Measurements from ENCODE around the gene KCNAB1.
"Not testable (repeated sequence)": the region's sequence is repeated elsewhere in the genome, so short reads cannot be mapped to it uniquely, and the experiment has no call there.

Gene KCNAB1

DNA sequence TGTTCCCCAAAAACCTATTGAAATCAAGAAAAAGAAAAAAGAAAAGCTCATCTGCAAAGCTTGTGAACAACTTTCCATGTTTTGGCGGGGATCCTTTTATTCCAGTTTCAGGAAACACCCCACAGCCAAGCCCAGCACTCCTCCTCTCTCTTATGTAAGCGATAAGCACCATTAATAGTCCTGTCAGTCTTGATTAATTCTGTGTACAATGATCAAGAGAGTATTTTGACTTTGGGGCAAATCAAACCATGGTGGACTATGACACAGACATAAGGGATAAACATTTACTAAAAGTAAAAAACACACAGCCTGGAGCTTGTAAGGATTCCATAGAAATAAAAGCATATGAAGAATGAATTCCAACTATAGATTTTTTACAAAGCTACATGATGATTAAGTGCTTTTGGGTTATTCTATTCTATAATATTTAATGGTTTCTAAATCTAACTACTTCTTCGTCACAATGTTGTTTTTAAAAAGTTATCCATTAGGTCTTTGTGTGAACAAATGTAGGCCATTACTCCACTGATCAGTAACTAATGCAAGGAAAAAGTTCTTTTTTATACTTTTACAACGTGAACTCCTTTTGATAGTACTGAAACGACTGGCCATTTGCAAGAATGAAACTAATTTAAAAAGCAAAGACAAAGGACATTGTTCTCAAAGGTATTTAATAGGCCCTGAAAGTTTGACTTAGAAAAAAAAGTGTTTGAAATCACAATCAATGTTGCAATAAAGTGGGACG is 106.5 kb downstream of the KCNAB1 start:
- TF ChIP-seq, protein P1, sequence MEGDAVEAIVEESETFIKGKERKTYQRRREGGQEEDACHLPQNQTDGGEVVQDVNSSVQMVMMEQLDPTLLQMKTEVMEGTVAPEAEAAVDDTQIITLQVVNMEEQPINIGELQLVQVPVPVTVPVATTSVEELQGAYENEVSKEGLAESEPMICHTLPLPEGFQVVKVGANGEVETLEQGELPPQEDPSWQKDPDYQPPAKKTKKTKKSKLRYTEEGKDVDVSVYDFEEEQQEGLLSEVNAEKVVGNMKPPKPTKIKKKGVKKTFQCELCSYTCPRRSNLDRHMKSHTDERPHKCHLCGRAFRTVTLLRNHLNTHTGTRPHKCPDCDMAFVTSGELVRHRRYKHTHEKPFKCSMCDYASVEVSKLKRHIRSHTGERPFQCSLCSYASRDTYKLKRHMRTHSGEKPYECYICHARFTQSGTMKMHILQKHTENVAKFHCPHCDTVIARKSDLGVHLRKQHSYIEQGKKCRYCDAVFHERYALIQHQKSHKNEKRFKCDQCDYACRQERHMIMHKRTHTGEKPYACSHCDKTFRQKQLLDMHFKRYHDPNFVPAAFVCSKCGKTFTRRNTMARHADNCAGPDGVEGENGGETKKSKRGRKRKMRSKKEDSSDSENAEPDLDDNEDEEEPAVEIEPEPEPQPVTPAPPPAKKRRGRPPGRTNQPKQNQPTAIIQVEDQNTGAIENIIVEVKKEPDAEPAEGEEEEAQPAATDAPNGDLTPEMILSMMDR (IDR thresholded peaks at IDR 0.05; ENCODE audit: low read length) = no peak
- no peak for TF ChIP-seq EZH2 (IDR thresholded peaks at IDR 0.05; ENCODE audit: borderline replicate concordance, low read length)
- Histone ChIP-seq H3K27ac (ENCODE audit: low read depth, low read length, poor library complexity, severe bottlenecking) (no peak overlapping the region), H3K27me3 (ENCODE audit: insufficient read depth, low read length) (no peaks in the 10 kb centered on the region), H3K4me2 (ENCODE audit: low read length) (no peak overlapping the region), H3K4me3 (ENCODE audit: low read depth, low read length, poor library complexity, severe bottlenecking) (no peak overlapping the region), H3K9ac (ENCODE audit: low read length) (no peak overlapping the region), H3F3A (ENCODE audit: insufficient read depth, low read length) (no peaks in the 10 kb centered on the region), H3K9me3 (ENCODE audit: low read length) (no peaks in the 10 kb centered on the region), H3K9me2 (ENCODE audit: low read depth, low read length) (no peaks in the 10 kb centered on the region), H4K20me1 (ENCODE audit: insufficient read depth, low read length) (no peaks in the 10 kb centered on the region), H3K36me3 (ENCODE audit: insufficient read depth, low read length) (no peaks in the 10 kb centered on the region), H3K4me1 (ENCODE audit: insufficient read depth, low read length, severe bottlenecking) (no peaks in the 10 kb centered on the region), H3K79me2 (ENCODE audit: insufficient read depth, low read length) (no peaks in the 10 kb centered on the region), H2AFZ (ENCODE audit: low read length) (no peak overlapping the region)

DNA sequence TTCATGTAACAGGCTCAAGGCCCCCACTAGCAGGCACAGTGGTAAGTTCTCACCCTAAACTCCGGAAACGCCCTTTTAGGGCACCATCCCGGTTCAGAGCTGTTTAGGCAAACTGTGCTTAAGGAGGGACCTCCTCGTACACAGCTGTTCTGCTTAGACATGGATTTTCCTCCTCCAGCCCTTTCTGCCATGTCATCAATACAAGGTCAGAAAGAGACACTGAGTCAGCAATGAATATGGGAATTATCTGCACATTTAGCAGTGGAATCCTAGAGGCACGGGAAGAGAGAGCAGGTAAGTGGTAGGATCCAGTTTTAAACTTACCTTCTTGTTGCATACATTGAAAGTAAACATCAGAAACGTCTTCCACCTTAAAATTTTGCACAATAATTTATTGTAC is 107.3 kb downstream of the KCNAB1 start:
- no peaks in the 10 kb centered on the region for H4K20me1 ChIP-seq (ENCODE audit: insufficient read depth, low read length)
- H3K9me2 ChIP-seq (ENCODE audit: low read depth, low read length) = no peaks in the 10 kb centered on the region
- no peak for TF ChIP-seq EZH2 (IDR thresholded peaks at IDR 0.05; ENCODE audit: borderline replicate concordance, low read length)
- TF ChIP-seq, protein P1 (IDR thresholded peaks at IDR 0.05; ENCODE audit: low read length) = no peak
- H3K9me3 ChIP-seq (ENCODE audit: low read length) = no peaks in the 10 kb centered on the region
- no peak overlapping the region for H3K4me3 ChIP-seq (ENCODE audit: low read depth, low read length, poor library complexity, severe bottlenecking)
- H2AFZ ChIP-seq (ENCODE audit: low read length) = no peak overlapping the region
- H3K36me3 ChIP-seq (ENCODE audit: insufficient read depth, low read length) = no peaks in the 10 kb centered on the region
- H3K79me2 ChIP-seq (ENCODE audit: insufficient read depth, low read length) = no peaks in the 10 kb centered on the region
- H3K4me2 ChIP-seq (ENCODE audit: low read length) = no peak overlapping the region
- no peak overlapping the region for H3K9ac ChIP-seq (ENCODE audit: low read length)
- no peaks in the 10 kb centered on the region for H3F3A ChIP-seq (ENCODE audit: insufficient read depth, low read length)
- no peaks in the 10 kb centered on the region for H3K4me1 ChIP-seq (ENCODE audit: insufficient read depth, low read length, severe bottlenecking)
- H3K27me3 ChIP-seq (ENCODE audit: insufficient read depth, low read length) = no peaks in the 10 kb centered on the region
- H3K27ac ChIP-seq (ENCODE audit: low read depth, low read length, poor library complexity, severe bottlenecking) = no peak overlapping the region

DNA sequence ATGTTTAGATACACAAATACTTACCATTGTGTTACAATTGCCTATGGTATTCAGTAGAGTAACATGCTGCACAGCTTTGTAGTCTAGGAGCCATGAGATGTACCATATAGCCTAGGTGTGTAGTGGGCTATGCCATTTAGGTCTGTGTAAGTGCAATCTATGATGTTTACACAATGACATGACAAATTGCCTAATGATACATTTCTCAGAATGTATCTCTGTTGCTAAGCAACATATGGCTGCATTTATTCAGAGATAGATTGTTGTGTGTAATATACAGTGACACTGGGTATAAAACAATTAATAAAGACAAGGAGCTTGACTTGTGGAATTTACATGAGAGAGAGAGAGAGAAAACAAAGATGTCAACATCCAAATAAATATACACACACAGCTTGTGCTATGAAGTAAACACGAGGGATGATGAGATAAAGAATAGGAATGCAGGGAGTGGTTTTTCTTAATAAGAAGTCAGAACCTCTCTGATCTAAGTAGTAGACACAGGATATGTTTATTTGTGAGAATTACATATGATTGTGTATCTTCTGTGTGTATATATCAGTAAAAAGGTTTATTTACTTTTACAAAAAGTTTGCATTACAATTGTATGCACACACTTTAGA is 110.0 kb downstream of the KCNAB1 start:
- Histone ChIP-seq H3K4me1 (ENCODE audit: insufficient read depth, low read length, severe bottlenecking) (no peaks in the 10 kb centered on the region), H4K20me1 (ENCODE audit: insufficient read depth, low read length) (no peaks in the 10 kb centered on the region), H3K36me3 (ENCODE audit: insufficient read depth, low read length) (no peaks in the 10 kb centered on the region), H3K9me3 (ENCODE audit: low read length) (no peaks in the 10 kb centered on the region), H3K27me3 (ENCODE audit: insufficient read depth, low read length) (no peaks in the 10 kb centered on the region), H3F3A (ENCODE audit: insufficient read depth, low read length) (no peaks in the 10 kb centered on the region), H3K9ac (ENCODE audit: low read length) (no peak overlapping the region), H2AFZ (ENCODE audit: low read length) (no peak overlapping the region), H3K4me3 (ENCODE audit: low read depth, low read length, poor library complexity, severe bottlenecking) (no peak overlapping the region), H3K4me2 (ENCODE audit: low read length) (no peak overlapping the region), H3K27ac (ENCODE audit: low read depth, low read length, poor library complexity, severe bottlenecking) (no peak overlapping the region), H3K79me2 (ENCODE audit: insufficient read depth, low read length) (no peaks in the 10 kb centered on the region), H3K9me2 (ENCODE audit: low read depth, low read length) (no peaks in the 10 kb centered on the region)
- TF ChIP-seq, protein P1 (IDR thresholded peaks at IDR 0.05; ENCODE audit: low read length) = no peak
- no peak for TF ChIP-seq EZH2 (IDR thresholded peaks at IDR 0.05; ENCODE audit: borderline replicate concordance, low read length)

DNA sequence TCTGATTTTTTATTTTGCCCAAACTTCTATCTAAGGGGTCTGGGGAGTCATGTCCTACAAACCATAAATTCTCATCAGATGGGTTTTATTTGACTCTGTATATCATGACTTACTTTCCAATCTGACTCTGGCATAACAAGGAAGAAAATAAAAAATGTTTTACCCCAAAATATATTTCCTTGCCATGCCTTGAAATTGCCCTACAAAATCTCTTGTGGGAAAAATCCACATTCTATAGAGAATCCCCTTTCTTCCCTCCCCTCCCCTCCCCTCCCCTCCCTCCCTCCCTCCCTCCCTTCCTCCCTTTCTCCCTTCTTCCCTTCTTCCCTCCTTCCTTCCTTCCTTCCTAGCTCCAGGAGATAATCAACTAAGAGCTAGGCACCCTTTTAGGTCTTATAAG is 110.8 kb downstream of the KCNAB1 start:
- H3K4me1 ChIP-seq (ENCODE audit: insufficient read depth, low read length, severe bottlenecking); H3K36me3 ChIP-seq (ENCODE audit: insufficient read depth, low read length); H3K9ac ChIP-seq (ENCODE audit: low read length); H2AFZ ChIP-seq (ENCODE audit: low read length); H3F3A ChIP-seq (ENCODE audit: insufficient read depth, low read length); H3K79me2 ChIP-seq (ENCODE audit: insufficient read depth, low read length); H3K27me3 ChIP-seq (ENCODE audit: insufficient read depth, low read length); H3K27ac ChIP-seq (ENCODE audit: low read depth, low read length, poor library complexity, severe bottlenecking); H3K4me2 ChIP-seq (ENCODE audit: low read length); H4K20me1 ChIP-seq (ENCODE audit: insufficient read depth, low read length); H3K4me3 ChIP-seq (ENCODE audit: low read depth, low read length, poor library complexity, severe bottlenecking); H3K9me2 ChIP-seq (ENCODE audit: low read depth, low read length); H3K9me3 ChIP-seq (ENCODE audit: low read length): not testable (repeated sequence)
